ENCODE results near the gene SUGCT. TPM values are rescaled to one million over a fixed set of nuclear protein-coding genes. Genes with fewer than 3 reads are reported as not detected.

Gene SUGCT
- total RNA-seq, 1 experiment from 2014 or later, result 4.6 TPM

DNA sequence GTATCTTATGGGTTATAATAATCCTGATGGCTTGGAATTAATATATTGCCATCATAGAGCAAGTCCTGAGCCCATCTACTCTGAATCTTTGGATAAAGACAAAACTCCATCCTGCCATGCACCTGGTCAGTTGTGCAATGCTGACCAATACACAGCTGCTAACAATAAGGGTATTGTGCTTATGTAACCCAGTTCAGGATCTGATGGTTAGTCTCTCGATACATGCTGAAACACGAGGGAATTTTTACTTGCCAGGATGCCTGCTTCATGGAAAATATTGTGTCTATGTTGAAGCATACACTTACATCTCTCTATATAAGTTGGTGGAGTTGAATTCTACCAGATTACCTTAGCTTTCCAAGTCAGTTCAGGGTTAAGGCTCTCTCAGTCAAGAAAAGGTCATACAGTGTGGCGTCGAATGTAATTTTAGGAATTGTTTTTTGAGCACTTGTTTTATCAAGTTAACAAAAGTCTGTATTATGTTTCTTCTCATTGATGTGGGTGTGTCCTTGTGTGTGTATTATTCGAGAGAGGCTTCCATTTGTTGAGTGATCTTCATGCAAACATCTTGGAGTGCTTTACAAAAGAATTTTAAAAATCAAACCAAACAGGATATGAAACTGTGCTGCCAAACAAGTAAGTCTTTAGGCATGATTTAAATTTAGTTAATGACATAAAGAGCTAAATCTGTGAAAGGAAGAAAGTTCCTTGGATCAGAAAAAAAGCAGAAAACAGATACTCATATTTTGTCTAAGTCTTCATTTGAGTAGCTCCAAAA, 449.1 kb downstream of the SUGCT start:
- Mint-ChIP-seq H3K27ac (no peak overlapping the region), H3K9me3 (peaks cover 5% of the 10 kb centered on the region; the same call in 1 of the 2 replicates), H3K4me1 (peaks cover 31% of the 10 kb centered on the region), H3K36me3 (no peaks in the 10 kb centered on the region), H3K27me3 (ENCODE audit: low read depth) (no peaks in the 10 kb centered on the region), H3K4me3 (no peak overlapping the region)
- POLR2A ChIA-PET, result interaction anchor here (0.5 kb wide), 1 partner anchor 347 kb away, joined by 3 read pairs; no protein-coding TSS in a partner anchor
- CTCF ChIA-PET, result interaction anchor here (1.0 to 1.6 kb wide), 2 partner anchors 22 to 385 kb away, joined by 3 to 7 read pairs; no protein-coding TSS in a partner anchor
- TF ChIP-seq GABPB1 (CRISPR knock-in tag; IDR thresholded peaks at IDR 0.05) (peak; percentile 66), FOXP4 (CRISPR knock-in tag; IDR thresholded peaks at IDR 0.05) (no peak)
- no peak for DNase-seq (ENCODE audit: low spot score)
- no peak for ATAC-seq

DNA sequence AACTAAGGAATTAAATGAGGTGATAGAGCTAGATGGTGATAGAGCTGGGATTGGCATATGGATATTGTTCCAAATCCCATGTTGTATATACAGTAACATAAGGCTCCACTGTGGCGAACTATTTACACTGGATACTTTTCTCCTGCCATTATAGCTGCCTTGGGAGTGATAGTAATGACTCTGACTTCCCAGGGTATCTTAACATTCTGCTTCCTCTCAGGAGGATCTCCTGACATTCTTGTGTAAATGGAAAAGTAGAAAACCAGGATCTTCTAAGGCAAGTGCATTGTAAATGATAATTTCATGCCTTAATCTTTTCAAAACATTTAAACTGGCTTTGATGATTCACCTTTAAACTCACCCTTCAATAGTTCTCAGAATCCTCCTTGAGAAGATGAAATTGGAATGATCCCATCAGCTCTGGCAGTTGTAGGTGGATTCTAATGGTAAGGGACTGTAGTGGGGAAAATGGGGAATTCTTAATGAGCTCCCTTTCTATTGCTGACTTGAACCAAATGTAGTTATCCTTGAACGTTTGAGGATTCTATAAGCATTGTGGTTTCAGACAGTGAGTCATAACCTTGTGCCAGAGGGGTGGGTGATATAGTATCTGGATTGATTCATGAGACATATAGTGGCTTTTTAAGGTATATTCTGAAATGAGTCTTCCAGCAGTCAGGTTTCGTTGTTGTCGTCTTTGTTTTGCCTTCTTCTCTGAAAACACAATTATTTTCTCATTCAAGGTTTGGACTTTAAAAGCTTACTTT, 450.0 kb downstream of the SUGCT start:
- POLR2A ChIA-PET, result no interaction called here

More for the DNA sequence above, 450.0 kb downstream of the SUGCT start:
- H3K9me3 Mint-ChIP-seq, result peaks cover 7% of the 10 kb centered on the region
- CTCF ChIA-PET, result interaction anchor here (1.0 to 1.6 kb wide), 2 partner anchors 21 to 386 kb away, joined by 3 to 7 read pairs; no protein-coding TSS in a partner anchor
- TF ChIP-seq MAX (CRISPR knock-in tag; IDR thresholded peaks at IDR 0.05) (no peak), ZNF219 (CRISPR knock-in tag; IDR thresholded peaks at IDR 0.05; ENCODE audit: borderline replicate concordance) (no peak), FOXJ3 (CRISPR knock-in tag; IDR thresholded peaks at IDR 0.05; ENCODE audit: borderline replicate concordance) (no peak), E2F5 (CRISPR knock-in tag; IDR thresholded peaks at IDR 0.05) (no peak), NR3C1 (CRISPR knock-in tag; conservative IDR thresholded peaks at IDR 0.05; ENCODE audit: low read depth) (no peak), NFE2L1 (CRISPR knock-in tag; IDR thresholded peaks at IDR 0.05) (no peak), SMAD3 (CRISPR knock-in tag; IDR thresholded peaks at IDR 0.05; ENCODE audit: borderline replicate concordance) (no peak), ATF3 (CRISPR knock-in tag; conservative IDR thresholded peaks at IDR 0.05) (no peak), ZBTB43 (CRISPR knock-in tag; IDR thresholded peaks at IDR 0.05) (no peak), SP1 (CRISPR knock-in tag; conservative IDR thresholded peaks at IDR 0.05) (no peak), ATF6 (CRISPR knock-in tag; IDR thresholded peaks at IDR 0.05) (no peak), RORB (CRISPR knock-in tag; IDR thresholded peaks at IDR 0.05) (no peak), FOXP1 (CRISPR knock-in tag; IDR thresholded peaks at IDR 0.05; ENCODE audit: borderline replicate concordance) (no peak), NR2C2 (CRISPR knock-in tag; IDR thresholded peaks at IDR 0.05) (no peak), SOX15 (CRISPR knock-in tag; IDR thresholded peaks at IDR 0.05) (no peak)
- TF ChIP-seq, protein P1, sequence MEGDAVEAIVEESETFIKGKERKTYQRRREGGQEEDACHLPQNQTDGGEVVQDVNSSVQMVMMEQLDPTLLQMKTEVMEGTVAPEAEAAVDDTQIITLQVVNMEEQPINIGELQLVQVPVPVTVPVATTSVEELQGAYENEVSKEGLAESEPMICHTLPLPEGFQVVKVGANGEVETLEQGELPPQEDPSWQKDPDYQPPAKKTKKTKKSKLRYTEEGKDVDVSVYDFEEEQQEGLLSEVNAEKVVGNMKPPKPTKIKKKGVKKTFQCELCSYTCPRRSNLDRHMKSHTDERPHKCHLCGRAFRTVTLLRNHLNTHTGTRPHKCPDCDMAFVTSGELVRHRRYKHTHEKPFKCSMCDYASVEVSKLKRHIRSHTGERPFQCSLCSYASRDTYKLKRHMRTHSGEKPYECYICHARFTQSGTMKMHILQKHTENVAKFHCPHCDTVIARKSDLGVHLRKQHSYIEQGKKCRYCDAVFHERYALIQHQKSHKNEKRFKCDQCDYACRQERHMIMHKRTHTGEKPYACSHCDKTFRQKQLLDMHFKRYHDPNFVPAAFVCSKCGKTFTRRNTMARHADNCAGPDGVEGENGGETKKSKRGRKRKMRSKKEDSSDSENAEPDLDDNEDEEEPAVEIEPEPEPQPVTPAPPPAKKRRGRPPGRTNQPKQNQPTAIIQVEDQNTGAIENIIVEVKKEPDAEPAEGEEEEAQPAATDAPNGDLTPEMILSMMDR (IDR thresholded peaks at IDR 0.05), result no peak
- no peaks in the 10 kb centered on the region for H3K27me3 Mint-ChIP-seq (ENCODE audit: low read depth)
- no peak overlapping the region; the same call in 1 of the 2 replicates for H3K27ac Mint-ChIP-seq
- H3K36me3 Mint-ChIP-seq, result no peaks in the 10 kb centered on the region
- no peak for DNase-seq (ENCODE audit: low spot score)
- peaks cover 26% of the 10 kb centered on the region for H3K4me1 Mint-ChIP-seq
- no peak overlapping the region for H3K4me3 Mint-ChIP-seq
- ATAC-seq, result peak; percentile 66
